HUES64 (cell line): ENCODE measurements around the gene TM4SF5.

Experiments
- H3K27ac ChIP-seq: 2 replicates; pipeline ENCODE4 v1.7.0; 2013; ENCODE audit warnings: low read depth, low read length, inconsistent platforms
- H3K27me3 ChIP-seq: 2 replicates; pipeline ENCODE4 v1.6.1; 2013; ENCODE audit warnings: mild to moderate bottlenecking, low read length; ENCODE audit not compliant: insufficient read depth
- H3K36me3 ChIP-seq: 2 replicates; pipeline ENCODE4 v1.6.1; 2013; ENCODE audit warnings: mild to moderate bottlenecking, low read length; ENCODE audit not compliant: insufficient read depth
- H3K4me1 ChIP-seq: 2 replicates; pipeline ENCODE4 v1.6.1; 2013; ENCODE audit warnings: mild to moderate bottlenecking, low read length, moderate library complexity; ENCODE audit not compliant: insufficient read depth
- H3K4me3 ChIP-seq: 2 replicates; pipeline ENCODE4 v1.5.1; 2013; ENCODE audit warnings: mild to moderate bottlenecking, low read length, moderate library complexity
- H3K9ac ChIP-seq: 2 replicates; pipeline ENCODE4 v1.6.1; 2013; ENCODE audit warnings: mild to moderate bottlenecking, low read depth, low read length
- H3K9me3 ChIP-seq: 2 replicates; pipeline ENCODE4 v1.6.1; 2013; ENCODE audit warnings: low read depth, low read length; ENCODE audit not compliant: insufficient read depth
- WGBS: fragments of 150-250, 120-280 bp; methylation state at CpG from one replicate; pipeline ENCODE4 v1.1.7; 2013; ENCODE audit warnings: missing lambda C conversion rate; 5-methylcytosine and 5-hydroxymethylcytosine counted together

Gene TM4SF5

GRCh38 chr17:4748686-4749085 lies 23.0 kb upstream of the TM4SF5 start:
- H3K9ac ChIP-seq: no peak overlapping the region
- H3K36me3 ChIP-seq: no peaks in the 10 kb centered on the region
- H3K4me1 ChIP-seq: 0 out of 2 replicates have a peak, but pooled peaks cover 6% of the 10 kb centered on the region
- H3K27ac ChIP-seq: no peak overlapping the region
- H3K27me3 ChIP-seq: peaks cover 26% of the 10 kb centered on the region
- 66% methylated on average over 4 of the region's 4 CpGs for WGBS
- H3K4me3 ChIP-seq: no peak overlapping the region
- H3K9me3 ChIP-seq: no peaks in the 10 kb centered on the region

GRCh38 chr17:4750606-4751005 lies 21.1 kb upstream of the TM4SF5 start:
- peaks cover 9% of the 10 kb centered on the region; the same call in 1 of the 2 replicates for H3K27me3 ChIP-seq
- 50% methylated on average over 3 of the region's 3 CpGs for WGBS
- H3K4me3 ChIP-seq: no peak overlapping the region
- H3K9ac ChIP-seq: no peak overlapping the region
- H3K9me3 ChIP-seq: no peaks in the 10 kb centered on the region
- no peaks in the 10 kb centered on the region for H3K36me3 ChIP-seq
- no peak overlapping the region for H3K27ac ChIP-seq
- H3K4me1 ChIP-seq: 0 out of 2 replicates have a peak, but pooled peaks cover 3% of the 10 kb centered on the region

GRCh38 chr17:4751932-4752331 lies 19.8 kb upstream of the TM4SF5 start:
- H3K4me1 ChIP-seq: no peaks in the 10 kb centered on the region
- no peak overlapping the region for H3K4me3 ChIP-seq
- H3K9me3 ChIP-seq: no peaks in the 10 kb centered on the region
- H3K27me3 ChIP-seq: no peaks in the 10 kb centered on the region; the same call in 1 of the 2 replicates
- no peak overlapping the region for H3K9ac ChIP-seq
- no peaks in the 10 kb centered on the region for H3K36me3 ChIP-seq
- no peak overlapping the region for H3K27ac ChIP-seq
- 78% methylated on average over 5 of the region's 5 CpGs for WGBS

GRCh38 chr17:4753392-4753791 lies 18.3 kb upstream of the TM4SF5 start:
- Histone ChIP-seq H3K4me1 (no peaks in the 10 kb centered on the region), H3K27me3 (no peaks in the 10 kb centered on the region; the same call in 1 of the 2 replicates)

GRCh38 chr17:4759776-4760236 lies 11.9 kb upstream of the TM4SF5 start:
- H3K4me3 ChIP-seq: no peak overlapping the region
- no peaks in the 10 kb centered on the region for H3K9me3 ChIP-seq
- H3K36me3 ChIP-seq: no peaks in the 10 kb centered on the region
- H3K9ac ChIP-seq: no peak overlapping the region
- no peaks in the 10 kb centered on the region for H3K27me3 ChIP-seq
- no peak overlapping the region for H3K27ac ChIP-seq
- H3K4me1 ChIP-seq: no peaks in the 10 kb centered on the region
- 94% methylated on average over 10 of the region's 10 CpGs for WGBS

More at GRCh38 chr17:4753392-4753791, 18.3 kb upstream of the TM4SF5 start:
- WGBS: no CpG with 5 or more reads among the region's 1 CpG
- Histone ChIP-seq H3K27ac (no peak overlapping the region), H3K9ac (no peak overlapping the region), H3K9me3 (no peaks in the 10 kb centered on the region), H3K36me3 (no peaks in the 10 kb centered on the region), H3K4me3 (no peak overlapping the region)

GRCh38 chr17:4764595-4764994 lies 7.1 kb upstream of the TM4SF5 start:
- 78% methylated on average over 2 of the region's 3 CpGs for WGBS
- Histone ChIP-seq H3K36me3 (no peaks in the 10 kb centered on the region), H3K4me3 (no peak overlapping the region), H3K27me3 (no peaks in the 10 kb centered on the region), H3K9ac (no peak overlapping the region), H3K9me3 (no peaks in the 10 kb centered on the region), H3K27ac (no peak overlapping the region), H3K4me1 (no peaks in the 10 kb centered on the region)

GRCh38 chr17:4766201-4766600 lies 5.5 kb upstream of the TM4SF5 start:
- Histone ChIP-seq H3K27me3 (no peaks in the 10 kb centered on the region), H3K9me3 (no peaks in the 10 kb centered on the region), H3K27ac (no peak overlapping the region), H3K4me1 (no peaks in the 10 kb centered on the region), H3K4me3 (no peak overlapping the region), H3K9ac (no peak overlapping the region), H3K36me3 (no peaks in the 10 kb centered on the region)
- 96% methylated on average over 3 of the region's 3 CpGs for WGBS

- H3K9me3 ChIP-seq: no peaks in the 10 kb centered on the region
- H3K27me3 ChIP-seq: no peaks in the 10 kb centered on the region
- no peak overlapping the region for H3K27ac ChIP-seq
- 97% methylated on average over 9 of the region's 9 CpGs for WGBS
- no peak overlapping the region for H3K9ac ChIP-seq
- no peaks in the 10 kb centered on the region for H3K36me3 ChIP-seq
- no peaks in the 10 kb centered on the region for H3K4me1 ChIP-seq
- no peak overlapping the region for H3K4me3 ChIP-seq
Measured at GRCh38 chr17:4766723-4767122, 5.0 kb upstream of the TM4SF5 start.

- Histone ChIP-seq H3K36me3 (no peaks in the 10 kb centered on the region), H3K27me3 (no peaks in the 10 kb centered on the region), H3K4me1 (no peaks in the 10 kb centered on the region), H3K4me3 (no peak overlapping the region), H3K27ac (no peak overlapping the region), H3K9me3 (no peaks in the 10 kb centered on the region), H3K9ac (no peak overlapping the region)
- WGBS: 90% methylated on average over 6 of the region's 6 CpGs
Measured at GRCh38 chr17:4768298-4768697, 3.4 kb upstream of the TM4SF5 start.

- WGBS: 97% methylated on average over 2 of the region's 2 CpGs
- H3K27ac ChIP-seq: no peak overlapping the region
- H3K36me3 ChIP-seq: no peaks in the 10 kb centered on the region
- no peaks in the 10 kb centered on the region for H3K27me3 ChIP-seq
- no peak overlapping the region for H3K4me3 ChIP-seq
- H3K9ac ChIP-seq: no peak overlapping the region
- no peaks in the 10 kb centered on the region for H3K4me1 ChIP-seq
- no peaks in the 10 kb centered on the region for H3K9me3 ChIP-seq
Measured at GRCh38 chr17:4769628-4770027, 2.1 kb upstream of the TM4SF5 start.

- WGBS: 80% methylated on average over 10 of the region's 10 CpGs
- Histone ChIP-seq H3K36me3 (no peaks in the 10 kb centered on the region), H3K4me3 (no peak overlapping the region), H3K27me3 (no peaks in the 10 kb centered on the region), H3K4me1 (no peaks in the 10 kb centered on the region), H3K27ac (no peak overlapping the region), H3K9ac (no peak overlapping the region), H3K9me3 (no peaks in the 10 kb centered on the region)
Measured at GRCh38 chr17:4772235-4772613, 538 bp downstream of the TM4SF5 start.
